Breast epithelium (tissue), 4 donors: ENCODE data around the gene WFIKKN1. TPM values are rescaled to one million over a fixed set of nuclear protein-coding genes. Genes with fewer than 3 reads are reported as not detected.

ENCODE experiments used
- DNase-seq, 2 donors: peaks; one replicate each; pipeline ENCODE4 v3.0.0-alpha.2; 2019; ENCODE audit warnings: low spot score in 2 of 2
- H3K27ac ChIP-seq, 2 donors: fragments of 200-600 bp; sonication (generic) in 1 of 2; one replicate each; pipeline ENCODE4 v1.5.1; 2016 to 2019; ENCODE audit warnings: mild to moderate bottlenecking in 1 of 2
- H3K27me3 ChIP-seq, 2 donors: fragments of 200-600 bp; sonication (generic) in 1 of 2; one replicate each; pipeline versions ENCODE4 v1.5.1 to v1.6.0; 2017 to 2019; ENCODE audit warnings: control low read depth in 1 of 2, mild to moderate bottlenecking in 1 of 2
- H3K36me3 ChIP-seq: fragments of 200-600 bp; one replicate; pipeline ENCODE4 v1.5.1; 2019
- H3K4me1 ChIP-seq, 2 donors: fragments of 200-600 bp; sonication (generic); one replicate each; pipeline ENCODE4 v1.5.1; 2016 to 2019; ENCODE audit warnings: control low read depth in 1 of 2
- H3K4me3 ChIP-seq, 3 donors: fragments of 200-600 bp; sonication (generic); 1 replicate in 2 of 3; 2 replicates in 1 of 3; pipeline ENCODE4 v1.5.1; 2016 to 2019; ENCODE audit warnings: mild to moderate bottlenecking in 3 of 3, moderate library complexity in 2 of 3
- H3K9me3 ChIP-seq, 2 donors: fragments of 200-600 bp; sonication (generic) in 1 of 2; one replicate each; pipeline ENCODE4 v1.5.1; 2016 to 2019; ENCODE audit warnings: control low read depth in 1 of 2
- POLR2A ChIP-seq: fragments of 450-650 bp; IDR thresholded peaks from one replicate; pipeline ENCODE4 v1.6.1; 2016; ENCODE audit warnings: antibody characterized with exemption, mild to moderate bottlenecking, moderate library complexity
- POLR2AphosphoS5 ChIP-seq, 3 donors: sonication (generic); formaldehyde crosslinking; IDR thresholded peaks; one replicate each; pipeline ENCODE4 v1.6.1; 2017; ENCODE audit warnings: antibody characterized with exemption in 3 of 3
- intact Hi-C: fragments of 100-400 bp; cut with DNase I; formaldehyde crosslinking; loops from one replicate; pipeline ENCODE4 v1.15.1; 2023; ENCODE audit warnings: low total_unique reads
- total RNA-seq, 3 donors: library from RNA; depleted of rRNA; stranded (reverse); fragments of >200 nt; gene quantifications; one replicate each; pipeline ENCODE4 v1.1.0, GENCODE V29; 2016
- TF ChIP-seq, protein P1 (sequence below), 3 donors: fragments of 450-650 bp; IDR thresholded peaks; one replicate each; pipeline ENCODE4 v1.5.1; 2016 to 2017; ENCODE audit warnings: antibody characterized with exemption in 3 of 3, mild to moderate bottlenecking in 3 of 3, moderate library complexity in 3 of 3

Gene WFIKKN1
- total RNA-seq, 3 donors from 2014 or later = 0.66 to 0.73 TPM; not detected in 1

DNA sequence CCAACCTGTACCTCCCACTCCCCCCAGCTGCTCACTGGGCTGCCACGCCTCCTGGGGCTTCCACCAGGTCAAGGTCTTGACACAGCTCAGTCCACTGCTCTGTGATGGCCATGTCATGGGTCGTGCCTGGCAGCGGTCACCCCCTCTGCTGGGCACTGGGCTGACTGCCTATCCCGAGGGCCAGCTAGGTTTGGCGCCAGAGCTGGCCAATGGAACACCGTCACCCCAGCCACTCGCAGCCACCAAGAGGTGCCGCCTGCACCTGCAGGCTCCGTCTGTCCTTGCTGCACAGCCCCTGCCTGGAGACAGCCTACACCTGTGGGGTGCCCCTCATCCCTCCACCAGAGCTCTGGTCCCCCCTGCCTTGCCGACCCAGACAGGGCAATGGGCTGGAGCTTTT, 45.4 kb upstream of the WFIKKN1 start:
- Histone ChIP-seq H3K4me1 (peaks cover 2 to 13% of the 10 kb centered on the region in 2 donors), H3K27me3 (no peaks in the 10 kb centered on the region), H3K36me3 (no peaks in the 10 kb centered on the region), H3K9me3 (no peaks in the 10 kb centered on the region), H3K4me3 (no peak overlapping the region), H3K27ac (no peak overlapping the region)
- DNase-seq = no peak
- no peak for TF ChIP-seq POLR2A
- TF ChIP-seq, protein P1, sequence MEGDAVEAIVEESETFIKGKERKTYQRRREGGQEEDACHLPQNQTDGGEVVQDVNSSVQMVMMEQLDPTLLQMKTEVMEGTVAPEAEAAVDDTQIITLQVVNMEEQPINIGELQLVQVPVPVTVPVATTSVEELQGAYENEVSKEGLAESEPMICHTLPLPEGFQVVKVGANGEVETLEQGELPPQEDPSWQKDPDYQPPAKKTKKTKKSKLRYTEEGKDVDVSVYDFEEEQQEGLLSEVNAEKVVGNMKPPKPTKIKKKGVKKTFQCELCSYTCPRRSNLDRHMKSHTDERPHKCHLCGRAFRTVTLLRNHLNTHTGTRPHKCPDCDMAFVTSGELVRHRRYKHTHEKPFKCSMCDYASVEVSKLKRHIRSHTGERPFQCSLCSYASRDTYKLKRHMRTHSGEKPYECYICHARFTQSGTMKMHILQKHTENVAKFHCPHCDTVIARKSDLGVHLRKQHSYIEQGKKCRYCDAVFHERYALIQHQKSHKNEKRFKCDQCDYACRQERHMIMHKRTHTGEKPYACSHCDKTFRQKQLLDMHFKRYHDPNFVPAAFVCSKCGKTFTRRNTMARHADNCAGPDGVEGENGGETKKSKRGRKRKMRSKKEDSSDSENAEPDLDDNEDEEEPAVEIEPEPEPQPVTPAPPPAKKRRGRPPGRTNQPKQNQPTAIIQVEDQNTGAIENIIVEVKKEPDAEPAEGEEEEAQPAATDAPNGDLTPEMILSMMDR (IDR thresholded peaks at IDR 0.05) = peak in 1 of 3 donors; percentile 8
- no peak for TF ChIP-seq POLR2AphosphoS5 (IDR thresholded peaks at IDR 0.05)
- intact Hi-C loops = no loop called here

DNA sequence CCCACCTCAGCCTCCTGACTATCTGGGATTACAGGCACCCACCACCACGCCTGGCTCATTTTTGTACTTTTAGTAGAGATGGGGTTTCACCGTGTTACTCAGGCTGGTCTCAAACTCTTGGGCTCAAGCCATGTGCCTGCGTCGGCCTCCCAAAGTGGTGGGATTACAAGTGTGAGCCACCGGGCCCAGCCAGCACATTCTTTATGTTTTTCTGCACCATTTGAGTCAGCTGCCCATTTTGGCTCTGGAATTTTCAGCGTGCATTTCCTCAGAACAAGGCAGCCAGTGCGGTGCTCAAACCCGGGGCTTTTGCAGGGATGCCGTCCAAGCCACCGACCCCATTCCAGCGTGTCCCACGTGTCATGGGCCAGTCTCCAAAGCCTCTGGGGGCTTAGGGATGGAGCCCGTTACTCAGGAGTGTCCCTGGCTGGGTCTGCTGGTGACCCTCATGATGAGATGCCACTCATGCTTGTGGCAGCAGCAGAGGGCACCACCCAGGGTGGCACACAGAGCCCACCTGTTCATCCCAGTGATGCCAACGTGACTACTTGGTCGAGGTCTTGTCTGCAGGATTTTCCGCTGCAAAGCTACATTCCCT, 44.6 kb upstream of the WFIKKN1 start:
- Histone ChIP-seq H3K9me3 (no peaks in the 10 kb centered on the region), H3K4me1 (peaks cover 2 to 13% of the 10 kb centered on the region in 2 donors), H3K36me3 (no peaks in the 10 kb centered on the region), H3K4me3 (no peak overlapping the region), H3K27ac (no peak overlapping the region), H3K27me3 (no peaks in the 10 kb centered on the region)
- no peak for DNase-seq
- intact Hi-C loops = no loop called here
- no peak for TF ChIP-seq POLR2A
- TF ChIP-seq, protein P1 (IDR thresholded peaks at IDR 0.05) = no peak

- Histone ChIP-seq H3K4me1 (peaks cover 5 to 17% of the 10 kb centered on the region in 2 donors), H3K27ac (no peak overlapping the region), H3K36me3 (no peaks in the 10 kb centered on the region), H3K4me3 (no peak overlapping the region), H3K9me3 (no peaks in the 10 kb centered on the region), H3K27me3 (no peaks in the 10 kb centered on the region)
- TF ChIP-seq POLR2A (no peak), POLR2AphosphoS5 (IDR thresholded peaks at IDR 0.05) (peak in 1 of 3 donors; percentile 16)
- intact Hi-C loops = no loop called here
- no peak for DNase-seq
Observed at GRCh38 chr16:586645-587590, 43.9 kb upstream of the WFIKKN1 start.

DNA sequence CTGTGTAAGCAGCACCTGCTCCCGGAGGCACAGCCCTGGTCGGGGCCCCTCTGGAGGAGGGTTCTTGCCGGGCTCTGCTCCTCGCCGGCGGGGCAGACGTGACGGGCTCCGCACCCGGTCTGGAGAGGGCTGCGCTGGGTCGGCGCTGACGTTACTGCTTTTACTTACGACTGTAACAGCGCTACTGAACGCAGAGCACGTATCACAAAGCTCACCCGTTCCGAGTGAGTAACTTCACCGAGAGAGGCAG, 42.2 kb upstream of the WFIKKN1 start:
- Histone ChIP-seq H3K27me3 (no peaks in the 10 kb centered on the region), H3K9me3 (no peaks in the 10 kb centered on the region), H3K27ac (peak overlapping the region; percentile 97), H3K36me3 (no peaks in the 10 kb centered on the region), H3K4me1 (peaks cover 9 to 29% of the 10 kb centered on the region in 2 donors), H3K4me3 (peak overlapping the region; percentile 69 to 83 (median 82))
- intact Hi-C loops = no loop called here
- no peak for DNase-seq
- TF ChIP-seq, protein P1 (IDR thresholded peaks at IDR 0.05) = no peak
- TF ChIP-seq POLR2A = no peak

- intact Hi-C loops = no loop called here
- Histone ChIP-seq H3K27ac (peak overlapping the region; percentile 97), H3K36me3 (no peaks in the 10 kb centered on the region), H3K4me3 (peak overlapping the region; percentile 69 to 83 (median 82)), H3K4me1 (peaks cover 9 to 34% of the 10 kb centered on the region in 2 donors), H3K9me3 (no peaks in the 10 kb centered on the region), H3K27me3 (no peaks in the 10 kb centered on the region)
- TF ChIP-seq, protein P1 (IDR thresholded peaks at IDR 0.05) = no peak
- TF ChIP-seq POLR2AphosphoS5 (IDR thresholded peaks at IDR 0.05) (peak in 2 of 3 donors; percentile 45 to 74), POLR2A (peak; percentile 44)
- DNase-seq = peak; percentile 97 to 98
Observed at GRCh38 chr16:588889-589657, 41.7 kb upstream of the WFIKKN1 start.
